ENCODE data around the gene NUDT8.
A peak's percentile ranks its signal among the peaks of the same experiment; 100 is the strongest.
"Not testable (repeated sequence)": the region's sequence is repeated elsewhere in the genome, so short reads cannot be mapped to it uniquely, and the experiment has no call there.

The NUDT8 gene

GRCh38 chr11:67627441-67627811, 2.3 kb downstream of the NUDT8 start:
- no peak for DNase-seq

GRCh38 chr11:67626970-67627369, 2.8 kb downstream of the NUDT8 start:
- no peak for DNase-seq

GRCh38 chr11:67626131-67626833, 3.5 kb downstream of the NUDT8 start:
- DNase-seq, result not testable (repeated sequence)

- DNase-seq, result not testable (repeated sequence)
Measured at GRCh38 chr11:67623795-67624194, 5.9 kb downstream of the NUDT8 start.

- DNase-seq, result not testable (repeated sequence)
Measured at GRCh38 chr11:67622905-67623304, 6.8 kb downstream of the NUDT8 start.

- not testable (repeated sequence) for DNase-seq
Measured at GRCh38 chr11:67621928-67622327, 7.8 kb downstream of the NUDT8 start.

GRCh38 chr11:67620621-67621020, 9.1 kb downstream of the NUDT8 start:
- DNase-seq, result not testable (repeated sequence)

GRCh38 chr11:67619683-67620618, 9.8 kb downstream of the NUDT8 start:
- not testable (repeated sequence) for DNase-seq

GRCh38 chr11:67618901-67619659, 10.7 kb downstream of the NUDT8 start:
- DNase-seq, result not testable (repeated sequence)

GRCh38 chr11:67617243-67617953, 12.3 kb downstream of the NUDT8 start:
- DNase-seq, result no peak

- DNase-seq, result no peak
Measured at GRCh38 chr11:67616431-67617242, 13.1 kb downstream of the NUDT8 start.

- DNase-seq, result no peak
Measured at GRCh38 chr11:67615728-67616430, 13.9 kb downstream of the NUDT8 start.

GRCh38 chr11:67614730-67615714, 14.7 kb downstream of the NUDT8 start:
- peak; percentile 18 for DNase-seq

GRCh38 chr11:67613960-67614715, 15.6 kb downstream of the NUDT8 start:
- peak; percentile 31 for DNase-seq

- no peak for DNase-seq
Measured at GRCh38 chr11:67613313-67613959, 16.3 kb downstream of the NUDT8 start.

- DNase-seq, result no peak
Measured at GRCh38 chr11:67612751-67613150, 17.0 kb downstream of the NUDT8 start.

- no peak for DNase-seq
Measured at GRCh38 chr11:67611704-67612587, 17.8 kb downstream of the NUDT8 start.

All from NCI-H1105 (cell line).